ENCODE data around the gene LIPK.
"Not testable (repeated sequence)": the region's sequence is repeated elsewhere in the genome, so short reads cannot be mapped to it uniquely, and the experiment has no call there.

The LIPK gene, protein sequence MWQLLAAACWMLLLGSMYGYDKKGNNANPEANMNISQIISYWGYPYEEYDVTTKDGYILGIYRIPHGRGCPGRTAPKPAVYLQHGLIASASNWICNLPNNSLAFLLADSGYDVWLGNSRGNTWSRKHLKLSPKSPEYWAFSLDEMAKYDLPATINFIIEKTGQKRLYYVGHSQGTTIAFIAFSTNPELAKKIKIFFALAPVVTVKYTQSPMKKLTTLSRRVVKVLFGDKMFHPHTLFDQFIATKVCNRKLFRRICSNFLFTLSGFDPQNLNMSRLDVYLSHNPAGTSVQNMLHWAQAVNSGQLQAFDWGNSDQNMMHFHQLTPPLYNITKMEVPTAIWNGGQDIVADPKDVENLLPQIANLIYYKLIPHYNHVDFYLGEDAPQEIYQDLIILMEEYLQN

DNA sequence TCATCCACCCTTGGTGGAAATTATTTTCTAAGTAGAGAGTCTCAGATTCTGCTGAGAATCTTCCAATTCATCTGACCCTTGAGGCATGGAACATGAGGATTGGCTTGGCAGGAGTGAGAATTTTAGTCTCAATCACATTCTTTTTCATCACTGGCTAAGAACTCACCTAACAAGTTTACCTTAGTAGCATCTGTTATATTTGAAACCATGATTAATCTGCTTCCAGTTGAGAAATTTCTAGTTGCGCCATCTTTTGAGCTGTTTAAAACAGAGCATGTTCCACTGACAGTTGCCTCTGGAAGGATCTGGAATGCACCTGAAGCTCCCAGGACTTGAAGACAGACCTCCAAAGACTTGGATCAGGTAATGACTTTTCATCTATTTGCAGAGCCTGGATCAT is at the start of gene LIPK:
Gene LIPK (plus strand): TSS at position 292 of the 400 bp plus-strand sequence. CDS start 18,295 bp downstream, outside the sequence.
- DNase-seq: no peak

DNA sequence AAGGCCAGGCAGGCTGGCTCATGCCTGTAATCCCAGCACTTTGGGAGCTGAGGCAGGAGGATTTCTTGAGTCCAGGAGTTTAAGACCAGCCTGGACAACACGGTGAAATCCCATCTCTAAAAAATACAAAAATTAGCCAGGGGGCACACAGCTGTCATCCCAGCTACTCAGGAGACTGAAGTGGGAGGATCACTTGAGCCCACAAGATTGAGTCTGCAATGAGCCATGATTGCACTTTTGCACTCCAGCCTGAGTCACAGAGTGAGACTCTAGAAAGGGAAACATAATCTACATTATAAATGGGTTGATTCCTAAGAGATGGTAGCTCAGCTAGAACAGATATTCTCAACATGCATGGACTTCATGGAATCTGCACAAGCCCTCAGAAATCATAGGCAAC is 48.1 kb upstream of the LIPK start:
- no peak for DNase-seq

DNA sequence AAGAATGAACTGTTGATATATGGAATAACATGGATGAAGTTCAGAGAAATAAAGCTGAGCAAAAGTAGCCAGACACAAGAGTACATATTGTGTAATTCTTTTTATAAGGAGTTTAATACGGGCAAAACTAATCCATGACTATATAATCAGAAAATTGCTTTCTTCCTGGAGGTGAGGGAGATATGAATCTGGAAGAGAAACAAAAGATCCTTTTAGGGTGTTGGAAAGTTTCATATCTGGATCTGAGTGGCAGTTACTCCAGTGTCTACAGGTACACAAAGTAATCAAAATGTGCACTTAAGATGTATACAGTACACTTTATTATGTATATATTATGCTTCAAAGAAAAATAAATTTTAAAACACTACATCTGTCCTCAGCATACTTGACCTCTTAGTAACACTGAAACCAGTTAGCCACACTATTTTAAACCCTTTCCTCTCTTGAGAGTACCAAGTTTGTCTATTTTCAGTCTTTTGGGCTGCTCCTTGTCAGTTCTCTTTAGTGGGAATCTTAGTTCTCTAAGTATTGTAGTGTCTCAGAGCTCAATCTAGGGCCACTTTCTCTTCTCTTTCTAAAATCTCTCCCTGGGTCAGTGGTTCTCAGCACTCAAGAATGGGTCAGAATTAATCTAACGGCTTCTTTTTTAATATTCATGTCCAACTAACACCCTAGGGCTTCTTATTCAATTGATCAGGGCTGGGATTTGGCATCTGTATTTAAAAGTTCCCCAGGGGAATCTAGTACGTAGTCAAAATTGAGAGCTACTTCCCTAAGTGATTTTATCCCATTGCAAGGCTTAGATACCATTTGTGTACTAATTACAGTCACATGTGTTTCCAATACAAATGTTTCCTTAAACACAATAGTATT is 46.1 kb upstream of the LIPK start:
- no peak for DNase-seq

DNA sequence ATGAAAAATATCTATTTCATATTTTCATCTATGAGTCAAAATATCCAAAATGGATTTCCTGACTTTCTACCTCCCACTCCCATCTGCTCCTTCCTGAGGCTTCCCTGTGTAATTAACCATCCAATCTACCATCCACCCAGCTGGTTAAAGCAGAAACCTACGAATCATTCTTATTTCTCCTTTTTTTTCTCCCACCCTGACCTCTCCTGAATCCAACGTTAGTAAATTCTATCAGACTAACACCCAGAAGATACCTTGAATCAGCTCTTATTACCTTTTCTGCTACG is 45.5 kb upstream of the LIPK start:
- DNase-seq: no peak

DNA sequence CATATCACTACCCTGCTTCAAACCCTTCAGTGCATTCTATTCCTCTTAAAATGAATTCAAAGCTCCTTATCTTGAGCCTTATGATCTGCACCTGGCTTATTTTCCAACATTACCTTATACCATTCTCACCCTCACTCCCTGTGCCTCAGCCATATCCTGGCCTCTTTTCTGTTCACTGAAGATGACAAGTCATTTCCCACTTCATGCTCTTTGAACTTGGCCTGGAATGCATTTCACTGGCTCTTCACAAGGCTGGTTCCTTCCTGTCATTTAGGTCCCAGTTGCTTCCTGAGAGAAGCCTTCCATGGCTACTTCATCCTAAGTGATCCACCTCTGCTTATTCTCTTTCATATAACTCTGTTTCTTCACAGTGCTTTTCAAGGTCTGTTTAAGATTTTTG is 45.0 kb upstream of the LIPK start:
- no peak for DNase-seq

DNA sequence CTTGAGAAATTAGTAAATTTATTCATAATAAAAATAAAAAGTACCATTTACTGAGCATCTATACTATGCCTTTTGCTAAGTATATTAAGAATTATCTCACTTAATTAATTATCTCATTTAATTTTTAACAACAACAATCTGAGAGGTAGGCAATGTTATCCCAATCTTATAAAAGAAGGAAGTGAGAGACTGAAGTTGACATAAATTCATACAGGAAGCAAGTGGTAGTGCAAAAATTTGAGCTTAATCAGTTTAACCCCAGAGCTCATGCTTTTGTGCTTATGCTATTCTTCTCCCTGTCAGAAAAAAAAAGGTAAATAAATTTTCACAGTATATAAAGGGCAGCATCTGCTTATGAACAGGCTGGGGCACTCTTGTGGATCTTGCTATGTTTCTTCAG is 44.5 kb upstream of the LIPK start:
- DNase-seq: no peak

DNA sequence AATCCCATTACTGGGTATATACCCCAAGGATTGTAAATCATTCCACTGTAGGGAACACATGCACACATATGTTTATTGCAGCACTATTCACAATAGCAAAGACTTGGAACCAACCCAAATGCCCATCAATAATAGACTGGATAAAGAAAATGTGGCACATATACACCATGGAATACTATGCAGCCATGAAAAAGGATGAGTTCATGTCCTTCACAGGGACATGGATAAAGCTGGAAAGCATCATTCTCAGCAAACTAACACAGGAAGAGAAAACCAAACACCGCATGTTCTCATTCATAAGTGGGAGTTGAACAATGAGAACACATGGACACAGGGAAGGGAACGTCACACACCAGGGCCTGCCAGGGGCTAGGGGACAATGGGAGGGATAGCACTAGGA is 42.9 kb upstream of the LIPK start:
- DNase-seq: not testable (repeated sequence)

DNA sequence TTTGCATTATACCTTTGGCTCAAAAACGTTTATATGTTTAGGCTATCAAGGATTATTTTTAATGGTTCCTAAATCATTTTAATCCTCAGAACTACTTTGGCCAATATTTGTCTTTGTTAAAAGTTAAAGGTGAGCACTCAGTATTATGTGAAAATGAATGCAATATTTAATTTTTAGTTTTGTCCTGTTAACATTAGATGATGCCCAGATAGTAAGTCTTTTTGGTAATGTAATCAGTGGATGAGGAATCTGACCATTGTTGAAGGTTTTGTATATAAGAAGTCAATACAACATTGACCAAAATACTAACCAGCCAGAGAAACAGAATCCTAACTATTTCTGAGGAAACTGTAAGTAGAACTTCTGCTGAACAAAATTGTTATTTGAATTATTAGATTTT is 41.9 kb upstream of the LIPK start, which contains the start of gene LIPF:
Gene LIPF (plus strand): TSS at position 301 of the 400 bp plus-strand sequence. CDS start 2,856 bp downstream, outside the sequence.
- no peak for DNase-seq

DNA sequence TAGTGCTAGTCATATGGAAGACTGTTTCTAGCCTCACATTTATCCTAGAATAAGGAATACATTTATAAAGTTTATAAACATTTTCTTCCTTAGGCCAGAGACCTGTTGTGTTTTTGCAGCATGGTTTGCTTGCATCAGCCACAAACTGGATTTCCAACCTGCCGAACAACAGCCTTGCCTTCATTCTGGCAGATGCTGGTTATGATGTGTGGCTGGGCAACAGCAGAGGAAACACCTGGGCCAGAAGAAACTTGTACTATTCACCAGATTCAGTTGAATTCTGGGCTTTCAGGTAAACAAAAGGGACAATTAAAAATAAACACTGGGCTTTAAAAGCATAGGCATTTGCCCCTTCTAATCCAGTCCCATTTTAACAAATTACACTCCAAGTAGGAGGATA is 37.6 kb upstream of the LIPK start:
- no peak for DNase-seq

DNA sequence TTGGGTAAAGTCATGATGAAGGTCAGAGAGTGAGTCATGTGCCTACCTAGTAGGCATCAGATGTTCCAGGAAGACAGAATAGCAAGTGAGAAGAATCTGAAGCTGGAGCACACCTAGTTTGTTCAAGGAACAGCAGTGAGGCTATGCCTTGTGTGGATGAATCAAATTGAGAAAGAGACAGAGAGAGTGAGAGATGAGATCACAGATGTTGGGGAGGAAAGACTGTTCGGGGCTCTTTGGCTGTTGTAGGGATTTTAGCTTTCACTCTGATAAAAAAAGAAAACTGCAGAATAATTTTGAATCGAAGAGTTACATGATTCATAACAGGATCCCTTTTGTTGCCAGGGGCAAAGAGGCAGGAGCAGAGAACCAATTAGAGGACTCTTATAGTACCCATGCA is 35.6 kb upstream of the LIPK start:
- DNase-seq: no peak

DNA sequence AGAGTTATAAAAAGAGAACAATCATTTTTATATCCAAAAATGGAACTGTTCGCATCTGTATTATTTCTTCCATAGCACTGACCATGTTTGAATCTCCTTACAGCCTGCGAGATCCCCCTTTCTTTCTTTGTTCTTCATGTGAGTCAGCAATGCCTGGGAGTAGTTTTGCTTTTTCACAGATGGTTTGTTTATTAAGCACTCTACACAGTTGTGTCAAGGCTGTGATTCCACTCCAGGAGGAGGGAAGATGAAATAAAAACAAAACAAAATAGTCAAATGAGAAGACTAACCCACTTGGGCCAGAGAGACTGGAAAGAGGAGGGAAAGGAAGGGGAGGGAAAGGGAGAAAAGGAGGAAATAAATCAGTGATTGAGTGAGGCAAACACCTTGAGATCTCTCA is 34.0 kb upstream of the LIPK start:
- DNase-seq: no peak

DNA sequence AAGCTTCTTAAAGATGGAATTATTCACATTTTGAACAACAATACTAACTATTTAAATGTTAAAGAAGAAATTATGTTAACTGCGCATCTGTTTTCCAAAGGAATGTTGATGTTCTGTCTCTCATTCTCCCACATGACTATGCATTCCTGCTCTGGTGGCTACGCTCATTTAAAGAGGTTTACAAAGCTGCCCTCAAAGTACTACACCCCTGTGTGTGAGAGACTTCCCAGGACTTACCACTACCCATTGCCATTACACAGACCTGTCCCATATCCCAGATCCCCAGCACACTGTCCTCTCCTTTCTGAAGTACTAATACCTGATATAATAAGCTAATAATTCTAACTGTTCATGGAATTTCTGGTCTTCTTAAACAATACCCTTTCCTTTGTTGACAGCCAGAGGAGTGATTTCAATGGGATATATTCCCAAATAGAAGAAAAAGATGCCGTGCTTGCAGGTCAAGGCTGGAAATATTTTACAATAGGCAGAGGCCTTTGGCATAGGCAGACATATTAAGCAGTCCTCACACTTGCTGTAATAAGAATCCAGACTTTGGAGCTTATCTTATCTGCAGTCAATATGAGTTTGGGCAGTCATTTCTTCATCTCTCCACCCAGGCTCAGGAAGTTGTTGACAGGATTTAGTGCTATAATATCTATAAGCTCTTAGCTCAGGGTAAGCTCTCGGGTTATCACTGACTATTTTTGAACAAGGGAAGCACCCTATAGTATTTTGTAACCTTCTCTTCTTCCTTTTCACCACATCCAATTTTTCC is 29.6 kb upstream of the LIPK start:
- no peak for DNase-seq

DNA sequence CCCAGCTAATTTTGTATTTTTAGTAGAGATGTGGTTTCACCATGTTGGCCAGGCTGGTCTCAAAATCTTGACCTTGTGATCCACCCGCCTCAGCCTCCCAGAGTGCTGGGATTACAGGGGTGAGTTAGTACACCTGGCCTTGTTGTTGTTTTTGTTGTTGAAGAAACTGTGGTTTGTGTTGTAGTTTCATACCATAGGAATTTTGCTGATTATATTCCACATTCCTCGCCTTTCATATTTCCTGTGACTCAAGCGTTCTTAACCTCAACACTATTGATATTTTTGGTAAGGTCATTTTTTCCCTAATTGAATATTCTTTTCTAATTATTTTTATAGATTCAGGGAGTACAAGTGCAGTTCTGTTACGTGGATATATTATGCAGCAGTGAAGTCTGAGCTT is 25.1 kb upstream of the LIPK start:
- DNase-seq: no peak

DNA sequence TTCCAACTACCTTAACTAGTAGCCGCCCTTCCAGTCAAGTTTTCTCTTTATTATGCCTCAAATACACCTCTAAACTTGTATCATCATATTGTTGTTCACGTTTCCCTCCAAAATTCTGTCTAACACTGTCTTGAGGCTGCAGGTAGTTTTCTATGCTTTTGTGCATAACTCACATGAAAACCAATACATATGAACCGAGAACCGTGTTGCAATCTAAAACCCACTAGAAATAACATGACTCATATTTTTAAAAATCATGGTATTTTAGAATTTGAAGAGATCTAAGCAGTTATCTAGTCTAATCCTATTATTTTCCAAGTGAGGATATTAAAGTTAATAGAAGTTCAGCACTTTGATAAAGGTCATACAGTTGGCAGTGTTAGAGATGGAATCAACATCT is 23.6 kb upstream of the LIPK start:
- no peak for DNase-seq

DNA sequence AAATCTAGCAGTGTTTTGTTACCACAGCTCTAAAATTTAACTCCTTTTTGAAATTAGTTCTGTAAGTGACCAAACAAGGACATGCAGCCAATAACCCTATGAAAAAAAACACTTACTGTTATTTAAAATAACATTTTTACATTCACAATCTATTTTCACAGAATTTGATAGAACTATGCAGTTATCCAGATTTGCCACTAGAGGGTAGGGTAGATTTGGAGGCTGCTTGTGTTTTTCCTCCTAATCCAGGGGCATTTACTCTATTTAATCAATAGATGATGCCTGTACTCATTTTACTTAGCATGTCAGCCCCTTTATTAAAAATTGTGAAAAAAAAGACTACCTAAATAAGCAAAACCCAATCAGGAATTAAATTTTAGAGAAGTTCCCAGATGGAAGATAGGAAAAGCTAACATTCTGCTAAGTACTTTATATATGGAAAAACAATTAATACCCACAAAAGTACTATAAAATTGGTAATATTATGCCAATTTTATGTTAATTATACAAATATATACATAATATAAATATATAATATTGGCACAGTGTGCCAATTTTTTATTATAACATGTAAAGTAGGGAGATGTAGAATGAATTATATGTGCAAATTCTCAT is 18.1 kb upstream of the LIPK start:
- DNase-seq: no peak

DNA sequence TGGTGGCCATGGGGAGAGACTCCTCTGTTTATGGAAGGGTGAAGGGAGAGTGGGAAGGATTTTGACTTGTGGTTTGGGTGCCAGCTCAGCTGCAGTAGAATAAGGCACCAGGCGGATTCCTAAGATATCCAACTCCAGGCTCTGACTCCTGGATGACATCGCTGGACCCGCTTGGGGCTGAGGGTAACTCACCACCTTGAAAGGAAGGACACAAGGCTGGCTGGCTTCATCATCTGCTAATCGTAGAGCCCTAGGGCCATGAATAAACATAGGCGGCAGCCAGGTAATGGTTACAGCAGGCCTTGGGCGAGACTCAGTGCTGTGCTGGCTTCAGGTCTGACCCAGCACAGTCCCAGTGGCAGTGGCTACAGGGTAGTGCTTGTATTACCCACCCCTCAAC is 16.7 kb upstream of the LIPK start:
- no peak for DNase-seq

DNA sequence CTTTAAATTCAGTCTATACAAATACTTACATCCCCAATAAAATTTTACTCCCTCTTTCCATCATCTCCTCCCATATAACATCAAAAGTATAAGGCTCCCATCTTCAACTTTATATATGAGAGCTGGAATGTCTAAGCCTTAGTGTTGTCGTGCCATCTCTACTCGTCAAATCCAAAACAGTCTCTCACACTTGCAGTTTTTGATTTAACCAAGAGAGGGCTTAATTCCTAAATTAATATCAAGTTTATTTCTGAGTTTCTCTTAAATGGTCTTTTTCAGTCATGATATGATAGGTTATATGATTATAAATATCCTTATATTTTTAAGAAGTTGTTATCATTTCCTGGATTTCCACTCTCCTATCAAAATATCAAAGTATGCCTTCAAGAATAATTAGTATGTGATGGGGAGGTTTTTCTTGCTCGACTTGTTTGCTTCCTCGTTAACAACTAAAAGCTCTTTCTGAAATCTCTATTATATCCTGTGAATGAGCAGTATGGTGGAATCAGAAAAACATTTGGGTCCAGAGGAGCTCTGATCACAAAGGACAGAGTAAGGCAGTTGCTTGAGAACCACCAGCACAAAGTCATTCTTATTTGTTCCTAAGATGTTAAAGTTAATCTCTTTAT is 12.5 kb upstream of the LIPK start:
- DNase-seq: no peak

DNA sequence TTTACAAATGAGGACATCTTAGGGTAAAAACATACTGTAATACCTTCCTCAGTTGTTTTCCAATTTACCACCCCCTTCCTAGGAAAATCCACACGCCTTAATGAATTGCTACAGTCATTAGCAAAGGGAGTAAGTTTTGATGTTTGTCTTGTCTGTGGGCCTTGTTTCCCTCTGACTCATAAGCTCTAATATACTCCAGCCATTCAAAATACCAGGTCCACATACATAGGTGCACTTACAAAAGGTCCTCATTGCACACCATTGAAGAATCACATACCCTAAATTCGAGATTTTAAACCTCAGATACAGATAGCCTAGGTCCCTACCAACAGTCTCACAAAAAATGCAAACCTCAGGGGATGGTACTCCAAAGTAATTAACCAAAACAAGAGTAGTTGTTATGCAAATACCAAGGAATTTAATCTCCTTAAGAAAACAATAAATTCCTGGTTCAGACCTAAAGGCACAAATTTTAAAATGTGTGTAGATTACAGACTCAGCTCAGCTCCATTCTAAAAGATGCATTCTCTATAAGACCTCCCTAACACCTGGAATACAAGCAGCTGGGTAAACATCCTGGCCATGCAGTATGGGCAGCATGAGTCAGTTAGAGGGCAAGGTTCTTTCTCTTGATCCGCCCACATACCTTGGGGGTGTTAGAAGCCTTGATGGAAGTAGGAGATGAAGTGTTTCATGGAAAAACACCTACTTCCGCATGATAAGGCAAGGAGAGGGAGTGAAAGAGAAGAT is 3.0 kb upstream of the LIPK start:
- no peak for DNase-seq

DNA sequence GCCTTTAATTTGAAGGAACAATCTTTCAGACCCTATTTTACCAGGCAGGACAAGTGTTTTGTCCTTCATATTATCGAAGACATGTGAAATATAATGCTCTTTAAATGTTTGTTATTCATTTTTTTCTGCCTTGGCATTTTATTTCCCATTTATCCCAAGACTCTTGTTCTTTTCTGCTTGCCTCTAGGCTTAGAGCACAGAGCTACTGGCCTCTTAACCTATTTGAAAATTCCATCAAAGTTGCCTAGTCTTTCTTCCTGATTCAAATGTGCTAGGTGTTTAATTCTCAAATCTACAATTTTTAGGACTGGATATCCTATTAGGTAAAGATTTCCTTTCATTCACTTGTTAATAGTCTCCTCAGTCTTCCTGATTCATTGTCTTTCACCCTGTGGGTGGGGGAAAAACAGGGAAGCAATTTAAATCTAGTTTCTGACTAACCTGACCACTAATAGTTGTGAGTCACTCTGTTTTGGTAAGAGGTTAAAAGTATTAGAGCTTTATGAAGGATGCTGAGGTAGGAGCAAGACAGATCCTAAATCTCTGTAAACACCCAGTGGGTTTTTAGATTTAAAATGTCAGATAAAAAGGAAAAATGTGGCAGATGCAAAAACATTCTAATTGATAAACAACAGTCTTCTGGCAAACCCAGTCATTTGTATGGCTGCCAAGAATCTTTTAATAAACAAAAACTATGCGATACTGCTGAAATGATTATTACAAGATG is 1.5 kb downstream of the LIPK start:
- no peak for DNase-seq

DNA sequence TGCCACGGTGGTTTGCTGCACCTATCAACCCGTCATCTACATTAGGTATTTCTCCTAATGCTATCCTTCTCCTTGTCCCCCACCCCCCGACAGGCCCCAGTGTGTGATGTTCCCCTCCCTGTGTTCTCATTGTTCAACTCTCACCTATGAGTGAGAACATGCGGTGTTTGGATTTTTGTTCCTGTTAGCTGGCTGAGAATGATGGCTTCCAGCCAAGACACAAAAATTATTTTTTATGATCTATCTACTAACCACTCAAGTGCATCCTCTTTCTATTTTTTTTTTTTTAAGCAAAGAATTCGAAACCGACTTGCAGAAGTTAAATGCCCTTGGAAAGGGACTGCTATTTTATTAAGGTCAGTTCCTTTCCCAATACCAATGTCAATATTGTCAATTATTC is 3.3 kb downstream of the LIPK start:
- not testable (repeated sequence) for DNase-seq

DNA sequence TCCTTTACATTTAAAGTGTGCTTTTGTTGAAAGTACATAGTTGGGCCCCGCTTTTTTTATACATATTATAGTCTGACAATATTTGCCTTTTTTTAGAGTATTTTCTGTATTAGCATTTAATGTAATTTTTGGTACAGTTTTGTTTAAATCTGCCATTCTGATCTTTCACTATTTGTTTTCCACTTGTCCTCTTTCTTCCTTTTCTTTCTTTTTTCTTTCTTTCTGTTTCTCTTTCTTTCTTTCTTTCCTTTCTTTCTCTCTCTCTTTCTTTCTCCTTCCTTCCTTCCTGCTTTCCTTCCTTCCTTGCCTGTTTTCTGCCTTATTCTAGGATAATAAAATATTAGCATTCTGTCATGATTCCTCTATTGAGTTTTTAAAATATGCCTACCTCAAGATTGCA is 9.5 kb downstream of the LIPK start:
- no peak for DNase-seq

Measured in activated gamma-delta T cell treated with Interleukin-2 at 50 U/mL for 16 hours (primary cell).